LoVo (cell line): ENCODE results near the gene OR56A4.
"Not testable (repeated sequence)": the region's sequence is repeated elsewhere in the genome, so short reads cannot be mapped to it uniquely, and the experiment has no call there.

Experiments
- DNase-seq: peaks from one replicate; pipeline ENCODE4 v3.0.0-alpha.2; 2016; ENCODE audit warnings: low spot score

OR56A4 gene

DNA sequence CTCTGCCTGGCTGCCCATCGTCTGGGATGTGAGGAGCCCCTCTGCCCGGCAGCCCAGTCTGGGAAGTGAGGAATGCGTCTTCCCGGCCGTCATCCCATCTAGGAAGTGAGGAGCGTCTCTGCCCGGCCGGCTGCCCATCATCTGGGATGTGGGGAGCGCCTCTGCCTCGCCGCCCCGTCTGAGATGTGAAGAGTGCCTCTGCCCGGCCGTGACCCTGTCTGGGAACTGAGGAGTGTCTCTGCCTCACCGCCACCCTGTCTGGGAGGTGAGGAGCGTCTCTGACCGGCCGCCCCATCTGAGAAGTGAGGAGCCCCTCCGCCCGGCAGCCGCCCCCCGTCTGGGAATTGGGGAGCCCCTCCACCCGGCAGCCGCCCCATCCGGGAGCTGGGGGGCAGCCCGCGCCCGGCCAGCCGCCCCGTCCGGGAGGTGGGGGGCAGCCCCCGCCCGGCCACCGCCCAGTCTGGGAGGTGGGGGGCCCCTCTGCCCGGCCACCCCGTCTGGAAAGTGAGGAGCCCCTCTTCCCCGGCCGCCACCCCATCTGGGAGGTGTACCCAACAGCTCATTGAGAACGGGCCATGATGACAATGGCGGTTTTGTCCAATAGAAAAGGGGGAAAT, 45.9 kb downstream of the OR56A4 start:
- not testable (repeated sequence) for DNase-seq

DNA sequence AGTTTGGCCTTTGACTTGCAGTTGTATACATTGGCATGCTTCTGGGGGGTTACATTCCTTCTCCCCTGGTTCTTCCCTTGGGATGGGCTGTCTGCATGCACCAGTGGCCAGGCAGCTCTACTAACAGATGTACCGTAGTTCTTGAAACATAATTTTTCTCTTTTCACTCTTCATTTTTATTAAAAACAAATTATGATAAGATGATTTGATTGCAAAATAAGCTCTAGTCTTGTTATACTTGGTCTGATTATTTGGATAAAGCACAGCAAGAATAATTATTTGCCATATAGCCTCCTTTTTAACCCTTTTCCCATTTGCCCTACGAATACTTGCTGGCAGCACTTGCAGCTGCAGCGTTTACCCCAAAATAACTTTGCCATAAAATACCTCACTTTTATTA, 51.2 kb downstream of the OR56A4 start:
- no peak for DNase-seq
